Suppressor macrophage treated with lipopolysaccharide for 4 hours (primary cell): ENCODE measurements around the gene TMBIM4.

Experiments used
- DNase-seq: peaks from one replicate; pipeline ENCODE4 v3.0.0-alpha.2; 2020

Gene TMBIM4

DNA sequence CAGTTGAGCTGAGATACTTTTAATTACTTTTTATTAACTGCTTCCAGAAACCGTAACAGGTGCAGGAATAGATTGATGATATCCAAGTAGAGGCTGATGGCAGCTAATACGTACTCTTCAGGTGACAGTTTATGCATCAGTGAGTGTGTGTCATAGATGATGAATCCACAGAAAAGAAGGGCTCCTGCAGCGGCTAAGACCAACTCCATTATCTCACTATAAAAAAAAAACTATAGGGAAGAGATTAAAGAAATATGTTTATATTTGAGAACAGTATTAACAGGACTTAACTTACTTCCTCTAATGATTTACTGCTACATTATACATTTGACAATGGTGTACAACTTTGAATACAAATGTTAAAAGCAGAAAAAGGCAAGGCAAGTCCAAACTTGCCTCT, 31.9 kb downstream of the TMBIM4 start:
- DNase-seq, result no peak

DNA sequence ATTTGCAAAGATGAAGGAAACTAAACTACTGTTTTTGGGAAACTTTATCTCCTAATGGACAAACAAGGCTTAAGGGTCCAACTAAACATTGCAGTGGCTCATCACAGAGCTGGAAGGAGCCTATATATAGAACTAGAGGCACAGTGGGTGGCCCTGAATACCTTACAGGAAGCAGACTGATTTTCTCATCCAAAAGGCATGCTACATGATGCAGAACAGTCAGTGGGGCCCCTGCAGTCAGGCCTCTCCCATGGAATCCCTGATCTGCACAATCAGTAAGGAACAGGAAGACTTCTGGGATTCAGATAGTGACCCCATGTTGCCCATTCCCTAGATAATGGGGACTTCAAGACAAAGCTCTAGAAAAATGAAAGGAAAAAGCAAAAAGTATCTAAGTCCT, 37.4 kb downstream of the TMBIM4 start:
- DNase-seq, result no peak

DNA sequence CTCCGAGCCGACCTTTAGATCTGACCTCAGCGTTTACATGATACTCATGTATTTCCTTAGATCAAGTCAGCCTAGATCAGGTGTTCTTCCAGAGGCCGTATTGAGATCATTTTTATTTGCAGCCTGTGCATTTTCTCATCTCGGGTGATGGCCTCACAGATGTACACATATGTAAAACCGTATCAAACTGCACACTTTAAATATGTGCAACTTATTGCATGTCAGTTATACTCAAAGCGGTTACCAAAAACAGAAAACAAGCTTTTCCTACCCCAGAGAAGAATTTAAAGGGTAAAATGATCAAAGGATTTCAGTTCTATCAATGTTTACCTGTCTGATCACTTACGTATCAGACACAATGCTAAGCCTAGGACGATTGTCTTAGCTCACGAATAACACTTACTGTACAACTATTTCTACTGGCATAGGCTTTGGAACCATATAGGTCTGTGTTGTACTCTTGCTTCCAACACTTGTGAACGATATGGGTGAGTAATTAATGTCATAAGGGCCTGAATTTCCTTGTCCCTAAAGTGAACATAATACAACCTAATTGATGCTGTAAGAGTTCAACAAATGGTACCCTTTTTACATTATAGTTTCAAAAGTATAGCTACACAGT, 38.6 kb downstream of the TMBIM4 start:
- no peak for DNase-seq

GRCh38 chr12:66130267-66131066, 39.3 kb downstream of the TMBIM4 start, which contains the start of gene LLPH:
LLPH (minus strand) TSS chr12:66130750; CDS start chr12:66129106, 1,644 bp downstream.
- peak; percentile 94 for DNase-seq

DNA sequence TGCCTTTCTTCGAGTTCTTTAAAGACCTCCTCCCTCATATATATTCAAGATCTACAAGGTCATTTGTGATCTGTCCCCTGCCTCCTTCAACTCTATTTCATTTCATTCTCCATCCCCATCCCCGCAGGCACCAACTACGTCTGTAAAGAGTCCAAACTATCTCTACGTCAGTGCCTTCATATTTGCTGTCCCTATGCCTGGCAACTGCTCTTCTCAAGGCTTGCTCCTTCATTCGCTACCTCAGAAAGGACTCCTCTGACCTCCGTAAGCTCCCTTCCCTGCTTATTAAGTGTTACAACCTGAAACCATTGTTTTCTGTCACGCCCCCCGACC, 39.9 kb downstream of the TMBIM4 start:
- peak; percentile 26 for DNase-seq

- no peak for DNase-seq
Observed at GRCh38 chr12:66127650-66128049, 42.1 kb downstream of the TMBIM4 start.

DNA sequence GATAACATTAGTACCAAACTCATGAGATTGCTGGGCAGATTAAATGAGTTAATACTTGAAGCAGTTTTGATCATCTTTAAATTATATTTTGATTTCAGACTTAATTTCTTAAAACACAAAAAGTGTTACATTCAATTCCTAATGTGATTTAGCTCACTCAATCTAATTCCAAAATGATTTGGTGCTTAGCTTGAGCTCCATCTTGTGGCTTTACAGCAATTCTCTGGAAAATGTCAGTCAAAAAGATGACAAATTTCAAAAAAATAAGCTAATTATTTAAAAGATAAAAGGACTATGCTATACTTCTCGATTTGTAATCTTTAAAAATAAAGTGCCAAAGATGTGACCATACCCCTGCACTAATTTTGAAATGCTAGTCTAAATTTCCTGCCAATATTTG, 49.3 kb downstream of the TMBIM4 start:
- DNase-seq, result no peak

DNA sequence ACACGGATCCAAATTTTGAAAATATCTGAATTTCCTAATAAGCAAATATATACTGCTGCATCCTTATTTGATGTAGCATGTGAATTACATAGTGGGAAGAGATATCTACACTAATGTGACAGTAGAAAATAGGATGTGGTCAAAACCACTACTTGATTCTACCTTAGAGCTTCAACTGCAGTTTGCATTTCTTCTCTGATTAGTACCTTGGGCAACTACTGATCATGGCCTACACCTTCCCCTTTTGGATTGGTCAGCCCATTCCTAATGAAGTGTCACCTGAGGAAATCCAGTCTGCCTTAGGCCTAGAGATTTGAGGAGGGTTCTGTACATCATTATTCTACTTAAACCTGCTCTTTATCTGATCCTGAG, 49.9 kb downstream of the TMBIM4 start:
- no peak for DNase-seq

- DNase-seq, result peak; percentile 10
Observed at GRCh38 chr12:66119229-66119869, 50.4 kb downstream of the TMBIM4 start.

GRCh38 chr12:66118240-66118891, 51.4 kb downstream of the TMBIM4 start:
- DNase-seq, result no peak

GRCh38 chr12:66117242-66117641, 52.6 kb downstream of the TMBIM4 start:
- DNase-seq, result no peak

DNA sequence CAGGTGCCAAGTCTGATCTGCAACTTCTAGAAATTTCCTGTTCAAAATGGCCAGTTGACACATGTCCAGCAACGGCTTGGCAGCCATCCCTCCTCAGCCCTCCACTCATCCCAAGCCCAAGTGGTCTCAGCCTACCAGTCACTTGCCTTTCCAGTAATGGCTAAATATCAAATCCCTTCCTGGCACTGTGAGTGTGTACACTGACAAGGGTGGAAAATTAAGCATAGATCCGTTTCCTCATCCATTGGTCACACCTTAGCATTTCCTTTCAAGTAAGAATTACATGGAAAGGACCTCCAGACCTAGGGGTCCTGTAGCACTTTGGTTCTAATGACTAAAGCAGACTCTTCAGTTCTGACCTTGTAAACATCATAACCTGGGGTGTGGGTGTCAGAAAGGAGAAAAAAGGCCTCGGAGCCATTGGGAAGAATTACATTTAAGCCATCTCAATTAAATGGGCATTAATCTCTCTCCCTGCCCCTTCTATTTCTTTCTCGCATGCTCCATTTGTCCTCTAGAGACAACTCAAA, 54.7 kb downstream of the TMBIM4 start:
- DNase-seq, result no peak

- DNase-seq, result no peak
Observed at GRCh38 chr12:66113471-66113870, 56.3 kb downstream of the TMBIM4 start.

DNA sequence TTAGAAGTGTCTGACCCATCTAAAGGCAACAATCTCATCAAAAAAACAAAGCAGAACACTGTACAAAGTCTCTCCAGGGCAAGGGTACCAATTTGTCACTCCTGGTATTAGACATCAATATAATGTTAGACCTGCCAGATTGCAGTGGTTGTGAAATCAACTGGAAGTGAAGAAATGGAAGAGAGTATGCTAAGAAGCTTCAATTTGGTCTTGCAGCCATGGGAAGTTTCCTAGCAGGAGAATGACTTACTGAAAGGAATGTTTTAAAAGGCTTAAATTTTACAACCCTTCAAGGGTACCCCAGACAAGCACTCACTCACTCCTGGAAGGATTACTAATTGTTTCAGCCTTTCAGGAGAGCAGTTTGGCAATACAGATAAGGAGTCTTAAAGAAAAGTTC, 58.2 kb downstream of the TMBIM4 start:
- no peak for DNase-seq

- DNase-seq, result no peak
Observed at GRCh38 chr12:66109056-66109455, 60.7 kb downstream of the TMBIM4 start.

DNA sequence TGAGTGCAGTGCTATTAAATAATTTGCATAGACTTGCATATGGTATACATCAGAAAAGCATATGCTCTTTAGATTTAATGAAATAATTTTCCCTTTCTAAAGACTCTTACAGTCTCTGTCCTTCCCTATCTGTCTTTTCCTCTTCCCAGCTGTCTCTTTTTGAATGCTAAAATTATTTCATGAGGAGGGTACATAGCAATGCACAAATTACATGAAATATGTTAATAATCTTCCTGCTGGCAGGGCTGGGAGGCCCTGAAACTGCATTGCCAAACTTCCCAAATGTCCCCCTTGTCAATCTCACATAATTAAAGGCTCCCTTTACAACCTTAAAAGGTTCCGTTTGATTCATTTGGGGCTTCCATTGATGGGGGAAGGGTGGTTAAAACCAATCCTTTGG, 61.4 kb downstream of the TMBIM4 start:
- no peak for DNase-seq

- peak; percentile 98 for DNase-seq
Observed at GRCh38 chr12:66107451-66107915, 62.3 kb downstream of the TMBIM4 start.

- no peak for DNase-seq
Observed at GRCh38 chr12:66103016-66103913, 66.5 kb downstream of the TMBIM4 start.

DNA sequence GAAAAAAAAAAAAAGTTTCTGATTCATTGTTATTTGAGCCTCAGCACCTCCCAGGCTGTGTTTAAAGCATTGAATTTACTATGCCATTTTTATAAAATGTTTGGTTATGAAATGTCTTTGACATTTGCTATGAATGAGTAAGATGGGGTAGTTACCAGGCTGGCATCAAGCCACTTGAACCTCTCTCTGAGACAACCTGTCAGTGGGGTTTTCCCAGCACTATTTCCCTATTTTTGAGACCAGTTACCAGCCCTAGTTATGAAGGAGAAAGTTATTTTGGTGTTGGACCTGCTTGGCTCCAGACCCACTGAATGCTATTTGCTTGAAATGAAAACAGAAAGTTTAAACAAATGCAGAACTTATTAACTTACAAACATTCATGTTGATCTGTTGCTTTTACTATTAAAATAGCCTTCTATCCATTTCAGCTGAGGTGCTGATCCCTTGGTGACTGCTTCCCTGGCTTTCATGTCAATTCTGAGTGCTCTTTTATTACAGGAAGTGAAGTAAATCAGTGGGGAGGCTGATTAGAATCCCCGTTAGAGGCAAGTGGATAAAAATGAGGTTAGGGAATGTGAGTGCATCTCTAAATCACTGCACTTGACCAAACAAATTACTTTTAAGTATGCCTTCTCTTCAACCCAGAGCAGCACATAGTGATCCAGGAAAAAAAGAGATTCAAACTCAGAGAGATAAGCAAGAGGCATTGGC, 77.1 kb downstream of the TMBIM4 start:
- DNase-seq, result peak; percentile 95

GRCh38 chr12:66090157-66090556, 79.6 kb downstream of the TMBIM4 start:
- DNase-seq, result no peak

DNA sequence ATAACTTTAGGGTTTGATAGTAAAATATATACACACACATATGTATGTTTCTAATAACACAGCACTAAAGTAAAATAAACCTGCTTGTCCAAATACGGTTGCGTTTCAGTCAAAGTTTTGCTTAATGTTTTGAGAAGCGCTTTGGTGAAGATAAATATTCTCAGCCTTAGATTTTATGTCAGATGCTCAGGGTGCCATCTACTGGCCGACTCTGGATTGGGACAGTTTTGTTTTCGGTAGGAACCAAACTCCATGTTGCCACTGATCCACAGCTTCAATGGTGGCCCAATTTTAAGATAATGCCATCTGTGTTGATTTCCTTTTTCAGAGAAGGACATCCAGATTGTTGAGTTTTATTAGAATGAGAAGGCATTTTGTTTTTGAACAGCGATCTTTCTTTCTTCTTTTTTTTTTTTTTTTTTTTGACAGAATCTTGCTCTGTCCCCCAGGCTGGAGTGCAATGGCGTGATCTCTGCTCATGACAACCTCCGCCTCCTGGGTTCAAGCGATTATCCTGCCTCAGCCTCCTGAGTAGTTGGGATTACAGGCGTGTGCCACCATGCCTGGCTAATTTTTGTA, 82.3 kb downstream of the TMBIM4 start:
- DNase-seq, result peak; percentile 76
